GM18873 (cell line): ENCODE measurements around the gene LEFTY2.
"Not testable (repeated sequence)": the region's sequence is repeated elsewhere in the genome, so short reads cannot be mapped to it uniquely, and the experiment has no call there.

ENCODE experiments used
- ATAC-seq: cut with Tn5 transposase; IDR thresholded peaks from one replicate; pipeline ENCODE4 v1.9.1; 2021; ENCODE audit warnings: mild to moderate bottlenecking, moderate library complexity, moderate number of reproducible peaks; ENCODE audit not compliant: unreplicated experiment, low FRiP score

Gene LEFTY2

GRCh38 chr1:225958041-225958440 is 17.0 kb upstream of the LEFTY2 start:
- ATAC-seq, result no peak

- no peak for ATAC-seq
These were observed 13.7 kb upstream of the LEFTY2 start for GRCh38 chr1:225954753-225955152.

DNA sequence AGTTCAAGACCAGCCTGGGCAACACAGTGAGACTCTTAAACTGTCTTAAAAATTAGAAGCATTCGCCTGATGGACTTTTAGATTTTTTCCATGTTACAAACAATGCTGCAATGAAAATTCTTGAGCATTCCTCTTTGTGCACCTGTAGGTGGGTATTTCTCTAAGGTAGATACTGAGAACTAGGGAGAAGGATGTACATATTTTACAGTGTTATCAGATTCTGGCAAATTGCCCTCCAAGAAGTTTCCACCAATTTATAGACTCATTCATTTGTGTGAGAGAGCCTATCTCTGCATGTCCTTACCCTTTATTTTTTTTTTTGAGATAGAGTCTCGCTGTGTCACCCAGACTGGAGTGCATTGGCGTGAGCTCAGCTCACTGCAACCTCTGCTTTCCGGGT is 12.3 kb upstream of the LEFTY2 start:
- ATAC-seq, result no peak

- ATAC-seq, result no peak
These were observed 10.0 kb upstream of the LEFTY2 start for GRCh38 chr1:225950905-225951497.

GRCh38 chr1:225949041-225949440 is 8.0 kb upstream of the LEFTY2 start:
- ATAC-seq, result no peak

DNA sequence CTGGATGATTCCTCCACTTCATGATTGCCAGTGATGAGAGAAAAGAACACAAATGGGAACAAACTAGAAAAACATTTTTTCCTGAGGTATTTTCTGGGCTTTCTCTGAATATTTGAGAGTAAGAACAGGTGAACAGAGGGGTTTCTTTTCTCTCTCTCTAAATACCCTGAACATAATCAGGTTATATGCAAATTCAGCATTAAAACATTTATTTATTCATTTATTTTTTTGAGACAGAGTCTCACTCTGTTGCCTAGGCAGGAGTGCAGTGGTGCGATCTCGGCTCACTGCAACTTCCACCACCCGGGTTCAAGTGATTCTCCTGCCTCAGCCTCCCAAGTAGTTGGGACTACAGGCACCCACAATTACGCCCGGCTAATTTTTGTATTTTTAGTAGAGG is 5.8 kb upstream of the LEFTY2 start:
- ATAC-seq, result no peak

- no peak for ATAC-seq
These were observed 5.1 kb upstream of the LEFTY2 start for GRCh38 chr1:225946082-225946620.

GRCh38 chr1:225945564-225945963 is 4.5 kb upstream of the LEFTY2 start:
- ATAC-seq, result no peak

DNA sequence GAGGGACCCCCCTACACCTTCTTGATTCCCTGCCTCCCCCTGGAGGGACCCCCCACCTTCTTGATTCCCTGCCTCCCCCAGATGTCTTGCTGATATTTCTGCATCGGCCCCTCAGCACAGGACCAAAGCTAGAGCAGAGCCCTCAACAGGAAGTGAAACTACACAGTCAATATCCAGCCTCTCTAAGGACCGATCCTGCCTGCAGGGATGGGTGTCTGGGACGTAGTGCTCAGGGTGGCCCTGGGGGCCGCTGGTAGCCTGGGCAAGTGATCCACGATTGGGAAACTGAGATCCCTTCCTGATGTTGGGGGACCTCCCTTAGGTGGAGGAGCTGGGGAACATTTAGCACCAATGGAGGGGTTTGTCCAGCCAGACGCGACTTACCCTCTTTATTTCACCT is 3.9 kb upstream of the LEFTY2 start:
- peak; percentile 59 for ATAC-seq

GRCh38 chr1:225944387-225944786 is 3.4 kb upstream of the LEFTY2 start:
- no peak for ATAC-seq

DNA sequence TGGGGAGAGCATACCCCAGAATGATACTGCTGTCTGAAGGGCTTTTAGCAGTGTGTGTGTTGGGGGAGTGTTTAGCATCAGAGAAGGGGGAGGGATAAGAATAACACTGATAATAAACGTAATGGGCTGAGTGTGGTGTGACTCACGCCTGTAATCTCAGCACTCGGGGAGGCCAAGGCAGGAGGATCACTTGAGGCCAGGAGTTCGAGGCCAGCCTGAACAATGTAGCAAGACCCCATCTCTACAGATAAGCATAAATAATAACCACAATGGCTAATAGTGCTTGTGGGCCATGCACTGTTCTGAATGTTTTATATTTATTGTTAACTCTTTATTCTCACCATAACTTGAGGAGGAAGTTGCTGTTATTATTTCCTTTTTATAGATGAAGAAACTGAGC is 2.6 kb upstream of the LEFTY2 start:
- no peak for ATAC-seq

DNA sequence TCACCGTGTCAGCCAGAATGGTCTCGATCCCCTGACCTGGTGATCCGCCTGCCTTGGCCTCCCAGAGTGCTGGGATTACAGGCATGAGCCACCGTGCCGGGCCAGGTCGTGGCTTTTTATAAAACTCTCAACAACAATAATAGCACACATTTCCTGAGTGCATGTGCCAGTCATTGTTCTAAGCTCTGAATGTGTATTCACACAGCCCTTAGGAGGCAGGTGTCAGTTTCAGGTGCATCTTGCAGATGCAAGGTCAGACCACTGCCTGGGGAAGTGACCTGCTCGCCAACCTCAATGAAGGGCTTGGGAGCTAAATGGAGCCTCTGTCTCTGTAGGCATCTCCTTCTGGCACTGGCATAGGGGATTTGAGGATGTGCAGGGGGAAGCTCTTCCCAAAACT is 1.6 kb upstream of the LEFTY2 start:
- peak; percentile 59 for ATAC-seq

DNA sequence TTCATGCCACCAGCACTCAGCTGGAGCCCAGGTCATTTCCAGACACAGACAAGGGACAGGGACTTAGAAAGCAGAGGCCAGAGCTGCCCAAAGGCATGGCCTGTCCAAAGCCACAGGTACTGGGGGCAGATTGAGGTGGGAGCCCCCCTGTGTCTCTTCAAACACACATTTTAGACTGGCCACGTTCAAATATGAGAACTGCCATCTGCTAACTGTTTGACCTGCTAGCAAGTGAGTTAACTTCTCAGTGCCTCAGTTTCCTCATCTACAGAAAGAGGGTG is 862 bp upstream of the LEFTY2 start:
- no peak for ATAC-seq

- ATAC-seq, result no peak
These were observed 452 bp downstream of the LEFTY2 start for GRCh38 chr1:225940385-225941151.

DNA sequence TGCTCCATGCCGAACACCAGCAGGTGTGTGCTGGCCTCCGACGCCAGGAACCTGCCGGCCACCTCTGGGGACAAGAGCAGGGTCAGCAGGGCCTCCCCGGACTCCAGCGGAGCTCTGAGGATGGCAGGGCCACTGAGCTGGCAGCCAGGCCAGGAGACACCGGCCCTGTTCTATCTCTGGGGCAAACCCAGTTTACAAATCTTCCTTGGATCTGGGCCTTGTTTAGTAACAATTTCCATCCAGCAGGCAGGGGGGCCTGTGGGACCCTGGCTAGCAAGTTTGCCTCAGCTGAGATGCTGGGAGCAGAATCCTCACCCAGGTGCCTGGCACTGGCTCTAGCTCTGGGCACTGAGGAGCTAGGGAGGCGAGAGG is 1.1 kb downstream of the LEFTY2 start:
- ATAC-seq, result not testable (repeated sequence)

DNA sequence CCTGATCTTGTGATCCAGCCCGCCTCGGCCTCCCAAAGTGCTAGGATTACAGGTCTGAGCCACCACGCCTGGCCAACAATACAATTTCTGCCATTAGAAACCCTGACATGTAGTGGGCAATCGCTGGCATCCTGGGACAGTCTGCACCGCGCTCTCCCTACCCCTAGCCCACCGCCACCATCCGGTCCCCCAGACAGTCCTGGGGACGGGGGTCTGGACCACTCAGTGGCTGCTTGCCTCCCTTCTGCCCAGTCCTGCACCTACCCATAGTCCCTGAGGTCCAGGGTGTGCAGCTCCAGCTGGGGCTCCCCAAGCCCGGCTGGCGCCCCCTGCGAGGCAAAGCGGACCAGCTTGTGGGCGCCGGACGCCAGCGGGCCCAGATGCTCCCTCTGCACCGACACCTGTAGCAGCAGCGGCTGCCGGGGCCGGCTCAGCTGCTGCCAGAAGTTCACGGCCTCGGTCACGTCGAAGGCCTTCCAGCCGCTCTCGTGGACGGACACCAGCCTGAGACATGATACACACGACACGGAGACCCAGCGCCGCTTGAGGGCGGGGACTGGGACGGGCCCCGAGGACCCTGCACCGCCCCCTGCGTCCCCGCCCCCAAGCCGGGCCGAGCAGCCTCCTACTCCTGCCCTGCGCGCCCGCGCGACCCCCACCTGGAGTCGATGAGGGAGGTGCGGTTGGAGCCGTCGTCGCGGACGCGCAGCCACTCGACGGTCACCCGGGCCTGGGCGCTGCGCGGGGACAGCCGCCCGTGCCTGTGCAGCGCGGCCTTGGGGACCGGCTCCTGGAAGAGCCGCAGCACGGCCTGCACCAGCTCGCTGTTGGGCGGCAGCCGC is 1.7 kb downstream of the LEFTY2 start:
- not testable (repeated sequence) for ATAC-seq

GRCh38 chr1:225937048-225937968 is 3.7 kb downstream of the LEFTY2 start:
- no peak for ATAC-seq

DNA sequence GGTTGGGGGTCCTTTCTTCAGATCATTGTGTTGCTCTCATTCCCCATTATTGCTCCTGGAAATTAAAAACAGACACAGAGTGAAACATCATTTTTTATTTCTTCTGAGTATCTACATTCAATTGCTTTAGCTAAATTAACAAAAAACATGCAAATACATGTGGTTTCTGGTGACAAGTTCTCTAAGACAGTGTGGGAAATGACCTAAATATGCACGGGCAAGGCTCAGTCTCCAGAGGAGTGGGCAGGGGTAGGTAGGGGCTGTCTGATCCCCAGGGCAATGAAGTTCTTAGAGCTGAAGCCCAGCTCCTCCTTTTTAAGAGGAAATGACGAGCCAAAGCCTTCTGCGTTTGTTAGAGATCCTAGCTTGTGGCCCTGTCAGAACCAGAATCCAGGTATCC is 4.5 kb downstream of the LEFTY2 start:
- no peak for ATAC-seq

DNA sequence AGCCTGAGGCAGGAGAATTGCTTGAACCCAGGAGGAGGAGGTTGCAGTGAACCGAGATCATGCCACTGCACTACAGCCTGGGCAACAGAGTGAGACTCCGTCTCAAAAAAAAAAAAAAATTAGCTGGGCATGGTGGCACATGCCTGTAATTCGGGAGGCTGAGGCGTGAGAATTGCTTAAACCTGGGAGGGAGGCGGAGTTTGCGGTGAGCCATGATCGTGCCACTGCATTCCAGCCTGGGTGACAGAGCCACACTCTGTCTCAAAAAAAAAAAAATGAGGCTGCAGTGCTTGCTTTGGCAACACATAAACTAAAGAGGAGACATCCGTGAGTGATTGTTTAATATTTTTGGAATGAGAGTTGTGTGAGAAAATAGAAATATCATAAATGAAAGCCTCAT is 4.9 kb downstream of the LEFTY2 start:
- ATAC-seq, result not testable (repeated sequence)

DNA sequence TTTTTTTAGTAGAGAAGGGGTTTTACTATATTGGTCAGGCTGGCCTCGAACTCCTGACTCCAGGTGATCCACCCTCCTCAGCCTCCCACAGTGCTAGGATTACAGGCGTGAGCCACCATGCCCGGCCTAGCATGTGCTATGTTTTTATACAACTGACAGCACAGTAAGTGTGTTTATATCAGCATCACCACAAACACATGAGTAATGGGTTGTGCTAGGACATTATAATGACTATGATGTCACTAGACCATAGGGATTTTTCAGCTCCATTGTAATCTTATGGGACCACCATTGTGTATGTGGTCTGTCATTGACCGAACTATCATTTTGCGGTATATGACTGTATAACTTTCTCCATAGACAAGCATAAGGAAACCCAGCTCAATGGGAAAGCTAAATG is 6.3 kb downstream of the LEFTY2 start:
- ATAC-seq, result no peak
